GM18508 (cell line): ENCODE measurements around the gene STK32A.

ENCODE experiments used
- ATAC-seq: cut with Tn5 transposase; IDR thresholded peaks from one replicate; pipeline ENCODE4 v1.9.1; 2021; ENCODE audit warnings: moderate number of reproducible peaks; ENCODE audit not compliant: insufficient read depth, unreplicated experiment

Gene STK32A

DNA sequence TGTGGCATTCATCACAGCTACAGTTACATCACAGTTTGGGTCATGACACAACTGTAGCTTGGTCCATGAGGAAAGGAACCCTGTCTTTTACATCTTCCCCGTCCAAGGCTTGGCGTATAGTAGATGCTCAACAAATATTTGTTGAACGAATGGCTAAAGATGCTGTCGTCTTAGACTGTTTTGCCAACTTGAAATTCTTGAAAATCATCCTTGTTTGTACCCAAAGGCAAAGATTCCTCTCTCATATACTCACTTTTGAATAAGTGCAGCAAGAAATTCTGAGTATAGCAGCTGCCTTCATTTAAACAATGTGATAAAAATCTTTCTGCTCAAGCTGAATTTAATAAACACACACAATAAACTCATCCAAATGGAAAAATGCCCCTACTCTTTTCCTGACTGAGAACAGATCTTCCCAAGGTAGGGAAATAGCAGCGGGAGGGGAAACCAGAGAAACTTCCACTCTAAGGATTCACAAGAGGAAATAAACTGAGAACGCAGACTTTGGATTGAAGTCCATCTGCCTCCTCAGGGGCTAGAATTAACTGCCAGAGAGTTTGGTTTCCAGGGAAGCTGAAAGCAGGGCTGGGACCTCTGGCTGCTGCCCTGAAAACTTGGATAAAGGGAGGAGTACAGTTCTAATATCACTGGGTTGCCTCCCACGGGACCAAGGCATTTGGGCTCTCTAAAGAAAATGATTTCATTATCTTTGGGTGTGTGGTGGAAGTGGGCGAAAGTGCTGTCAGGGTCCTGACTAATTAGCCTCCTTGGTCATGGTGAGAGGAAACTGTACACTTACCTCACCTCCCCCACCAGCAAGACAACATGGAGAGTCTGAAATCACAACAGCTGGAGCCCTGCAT, 175.9 kb downstream of the STK32A start:
- no peak for ATAC-seq

DNA sequence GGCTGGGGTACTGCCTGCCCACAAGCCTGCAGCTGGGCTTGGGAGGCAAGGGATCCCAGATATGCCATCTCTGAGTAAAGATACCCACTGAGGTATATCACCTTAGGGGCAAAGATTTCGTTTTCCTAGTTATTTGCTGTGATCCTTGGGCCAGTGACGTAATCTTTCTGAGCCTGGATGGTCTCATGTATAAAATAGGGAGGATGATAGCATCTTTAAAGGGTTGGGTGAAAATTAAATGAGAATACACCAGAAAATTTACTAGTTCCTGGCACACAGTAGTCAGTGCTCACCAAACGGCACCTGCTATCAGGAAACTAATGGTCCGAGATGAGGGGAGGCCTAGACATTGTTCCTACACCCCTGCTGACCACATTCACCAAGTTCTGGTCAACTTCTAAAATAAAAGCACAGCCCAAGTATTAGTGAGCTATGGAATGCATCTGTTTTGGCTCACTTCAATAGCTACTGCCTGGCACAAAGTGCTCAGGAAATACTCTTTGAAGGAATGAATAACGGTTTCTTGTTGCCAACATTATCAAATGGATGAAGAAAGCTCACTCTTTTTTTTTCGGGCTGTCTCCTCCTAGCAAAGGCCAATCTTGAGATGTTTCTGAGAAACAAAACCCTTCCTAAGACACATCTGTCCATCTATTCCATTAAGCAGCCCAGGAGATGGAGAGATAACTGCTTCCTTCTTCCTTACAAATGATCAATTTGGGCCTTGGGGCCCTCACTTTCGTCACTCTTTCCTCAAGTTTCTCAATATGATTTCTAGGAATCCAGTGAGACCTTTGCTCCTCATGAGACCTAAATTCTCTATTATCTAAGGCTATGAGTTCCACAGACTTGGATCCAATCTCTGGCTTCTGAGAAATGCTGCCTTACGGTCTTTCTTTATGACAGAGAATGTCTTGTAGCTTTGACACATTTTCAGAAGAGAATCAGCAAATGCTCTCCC, 176.8 kb downstream of the STK32A start:
- no peak for ATAC-seq

DNA sequence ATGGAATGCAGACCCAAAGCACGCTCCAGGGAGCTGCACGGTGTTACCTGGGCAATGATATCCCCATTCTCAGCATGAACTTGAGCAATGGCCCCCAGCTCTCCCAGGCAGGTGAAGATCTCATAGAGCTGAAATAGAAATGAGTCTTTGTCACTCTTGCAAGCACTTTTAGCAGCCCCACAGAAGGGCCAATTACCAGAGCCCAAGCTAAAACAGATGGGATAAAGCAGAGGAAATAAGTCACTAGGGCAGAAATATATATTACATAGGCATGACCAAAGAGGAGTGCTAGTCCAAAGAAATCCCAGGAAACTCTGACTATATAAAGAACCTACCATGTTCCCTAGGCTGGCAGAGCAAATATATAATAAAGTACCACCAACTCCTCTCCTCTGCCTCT, 177.7 kb downstream of the STK32A start:
- no peak for ATAC-seq

DNA sequence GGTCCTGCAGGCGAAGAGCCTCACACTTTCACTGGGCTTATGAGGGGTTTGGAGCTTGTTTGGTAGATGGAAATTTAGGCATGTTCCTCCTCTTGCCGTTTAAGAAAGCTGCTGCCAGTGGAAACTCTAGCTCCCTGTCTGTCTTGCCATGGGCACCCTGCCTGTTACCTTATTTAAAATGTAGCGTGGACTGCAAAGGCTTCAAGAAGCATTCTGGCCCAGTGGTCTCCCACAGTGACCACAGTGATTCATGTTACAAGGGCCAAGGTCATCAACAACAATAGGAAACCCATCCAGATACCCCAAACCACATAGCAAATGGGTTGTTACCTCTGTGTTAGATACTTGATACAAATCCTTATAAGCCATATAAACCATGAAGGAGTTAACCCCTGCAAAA, 178.4 kb downstream of the STK32A start:
- ATAC-seq, result no peak

DNA sequence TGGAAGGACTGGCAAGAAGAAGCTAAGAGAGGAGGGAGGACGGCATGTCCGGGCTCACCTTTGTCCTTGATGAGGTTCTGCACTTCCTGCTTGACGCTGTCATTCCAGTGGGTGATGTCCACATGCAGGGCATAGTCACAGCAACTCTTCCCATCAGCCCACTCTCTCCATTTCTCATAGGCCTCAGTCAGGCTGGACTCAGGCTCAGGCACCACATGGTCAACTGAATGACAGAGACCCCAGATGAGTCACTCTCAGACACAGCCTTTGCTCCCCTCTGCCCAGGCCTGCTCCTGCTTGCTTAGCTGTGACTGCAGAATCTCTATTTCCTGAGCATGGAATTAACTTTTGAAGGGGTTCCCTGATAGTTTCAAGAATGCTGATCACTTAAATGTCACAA, 180.8 kb downstream of the STK32A start:
- ATAC-seq, result no peak

DNA sequence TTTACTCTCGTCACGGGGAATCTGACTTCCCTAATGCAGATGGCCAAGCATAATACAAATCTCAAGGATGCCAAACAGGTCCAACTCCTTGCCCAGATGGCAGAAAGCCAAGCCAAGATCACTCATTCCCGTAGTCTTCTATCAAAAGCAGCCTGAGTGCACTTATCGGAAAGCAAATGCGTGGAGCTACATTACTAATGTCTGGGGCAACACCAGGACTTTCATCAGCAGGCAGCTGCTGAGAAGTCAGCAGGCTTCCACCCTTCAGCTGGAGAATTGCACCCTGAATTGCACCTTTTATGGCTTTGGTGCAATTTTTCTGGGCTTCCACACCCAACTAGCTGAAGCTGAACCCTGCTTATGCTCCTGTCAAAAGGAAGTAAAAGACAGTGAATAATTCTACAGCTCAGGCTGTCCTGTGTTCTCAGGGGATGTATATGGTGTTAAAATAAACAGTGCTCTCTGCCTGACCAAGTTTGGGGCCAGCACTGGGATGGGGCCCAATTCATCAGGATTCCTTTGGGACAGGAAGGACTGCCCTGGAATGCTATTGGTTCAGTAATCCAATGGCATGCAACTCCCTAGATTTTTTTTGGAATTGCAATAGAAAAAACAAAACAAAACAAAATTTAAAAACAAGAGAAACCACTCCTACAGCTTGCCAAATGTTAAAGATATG, 182.4 kb downstream of the STK32A start:
- no peak for ATAC-seq

DNA sequence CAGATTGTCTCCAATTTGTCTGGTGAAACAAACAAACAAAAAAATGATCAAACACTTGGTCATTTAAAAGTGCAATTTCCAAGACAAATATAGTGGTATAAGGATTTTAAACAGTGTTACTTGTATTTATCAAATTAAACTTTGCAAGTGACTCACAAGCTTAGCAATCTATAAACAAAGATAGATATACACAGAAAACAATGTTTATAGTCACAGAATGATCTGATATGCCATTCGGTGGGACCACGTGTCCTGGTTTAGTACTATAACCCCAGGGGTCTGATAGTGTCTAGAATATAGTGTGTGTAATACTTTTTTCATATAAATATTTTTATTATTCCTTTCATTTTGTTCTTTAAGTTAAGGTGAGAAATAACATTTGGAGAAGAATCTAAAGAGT, 183.8 kb downstream of the STK32A start:
- no peak for ATAC-seq

DNA sequence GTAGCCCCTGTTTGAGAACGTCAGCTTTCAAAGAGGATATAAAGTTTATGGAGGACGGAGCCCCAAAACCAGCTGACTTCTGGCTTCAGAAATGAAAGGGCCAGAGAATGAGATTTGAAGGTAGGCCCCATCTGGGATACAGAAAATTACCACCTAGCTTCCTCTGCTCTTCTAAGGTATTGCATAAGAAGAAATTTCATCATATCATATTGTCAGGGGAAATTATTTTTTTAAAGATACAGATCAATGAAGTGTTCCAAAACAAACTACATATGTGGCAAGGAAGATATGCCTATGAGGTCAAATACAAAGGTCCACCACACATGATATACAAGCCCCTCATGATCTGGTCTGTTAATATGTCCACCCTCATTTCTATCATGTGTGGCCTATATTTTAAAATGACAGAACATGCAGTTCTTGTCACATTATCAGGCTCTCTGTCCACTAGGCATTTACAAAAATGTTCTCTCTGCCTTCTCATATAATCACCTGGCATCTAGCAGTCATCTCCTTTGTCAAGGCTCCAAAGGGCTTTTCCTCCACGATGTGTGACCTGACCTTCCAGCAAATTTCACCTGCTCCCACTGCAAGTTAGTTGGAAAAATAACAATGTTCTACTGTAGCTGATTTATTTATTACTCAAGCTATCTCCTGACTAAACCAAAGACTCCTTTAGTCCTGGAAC, 192.0 kb downstream of the STK32A start:
- no peak for ATAC-seq

DNA sequence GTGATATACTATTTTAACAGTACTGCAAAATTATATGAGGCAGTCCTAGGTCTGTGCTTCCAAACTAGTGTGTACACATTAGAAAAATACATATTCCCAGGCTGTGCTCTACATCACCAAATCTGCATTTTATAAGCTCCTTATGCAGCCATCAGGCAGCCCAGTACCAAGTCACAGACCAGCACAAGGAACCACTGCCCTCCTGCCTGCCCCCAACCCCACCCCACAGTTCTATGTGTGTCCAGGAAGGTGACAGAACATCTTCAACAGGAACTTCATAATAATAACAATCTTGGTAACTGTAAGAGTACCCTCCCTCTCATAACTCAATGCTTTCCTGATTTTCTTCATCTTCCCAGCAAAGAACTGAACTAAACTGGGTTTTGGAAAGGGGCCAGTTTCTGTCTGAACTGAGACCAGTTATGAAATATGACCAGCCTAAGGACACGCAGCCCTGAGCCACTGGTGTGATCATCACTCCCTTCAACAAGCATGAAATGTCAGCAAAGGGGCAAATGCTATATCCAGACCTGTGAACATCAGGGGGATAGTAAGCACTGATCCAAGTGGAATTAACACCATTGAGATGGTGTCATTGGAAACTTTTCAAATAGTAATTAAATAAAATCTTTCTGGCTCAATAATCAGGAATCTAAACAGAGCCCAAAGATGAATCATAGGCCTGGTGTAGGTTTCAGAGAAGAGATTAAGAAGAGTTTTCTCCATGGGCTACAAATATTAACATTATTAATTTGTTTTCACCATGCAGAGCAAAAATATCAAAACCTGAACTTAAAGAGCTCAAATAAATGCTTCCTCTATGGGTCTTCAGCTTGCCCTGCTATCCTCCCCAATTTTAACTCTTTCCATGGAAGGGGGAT, 192.9 kb downstream of the STK32A start:
- ATAC-seq, result no peak

DNA sequence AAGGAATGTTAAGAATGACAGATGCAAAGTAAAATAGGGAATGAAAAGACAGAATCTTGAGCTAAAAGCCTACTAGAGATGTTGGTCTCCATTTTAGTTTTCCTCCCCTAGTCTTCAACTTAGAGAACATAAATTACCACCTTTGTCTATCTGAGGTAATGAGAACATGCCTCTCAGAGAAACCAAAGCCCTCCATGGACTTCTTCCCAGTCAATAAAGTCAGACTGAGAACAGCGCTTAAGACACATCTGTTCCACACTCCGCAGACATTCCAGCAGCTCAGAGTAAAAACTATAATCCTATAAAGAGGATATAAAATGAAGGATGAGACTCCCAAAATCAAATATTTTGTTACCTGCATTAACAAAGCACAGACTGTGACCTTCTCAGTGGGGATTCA, 195.8 kb downstream of the STK32A start:
- no peak for ATAC-seq

DNA sequence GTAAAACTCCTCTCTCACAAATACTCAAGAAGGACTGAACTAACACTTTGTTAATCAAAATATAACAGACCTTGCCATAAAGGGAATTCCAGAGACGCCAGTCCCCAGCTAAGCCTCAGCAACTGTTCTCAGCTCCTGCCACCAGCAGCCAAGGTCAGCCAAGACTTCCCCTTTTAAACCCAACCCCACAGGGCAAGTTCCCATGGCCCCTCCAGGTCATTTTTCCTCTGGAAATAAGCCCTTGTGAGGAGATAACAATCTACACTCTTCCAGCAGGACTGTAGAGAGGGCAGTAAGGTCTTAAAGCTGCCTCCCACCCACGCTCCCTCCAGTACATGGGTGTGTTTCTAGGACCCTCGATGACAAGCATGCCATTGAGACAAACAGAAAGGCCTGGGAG, 196.8 kb downstream of the STK32A start:
- no peak for ATAC-seq

DNA sequence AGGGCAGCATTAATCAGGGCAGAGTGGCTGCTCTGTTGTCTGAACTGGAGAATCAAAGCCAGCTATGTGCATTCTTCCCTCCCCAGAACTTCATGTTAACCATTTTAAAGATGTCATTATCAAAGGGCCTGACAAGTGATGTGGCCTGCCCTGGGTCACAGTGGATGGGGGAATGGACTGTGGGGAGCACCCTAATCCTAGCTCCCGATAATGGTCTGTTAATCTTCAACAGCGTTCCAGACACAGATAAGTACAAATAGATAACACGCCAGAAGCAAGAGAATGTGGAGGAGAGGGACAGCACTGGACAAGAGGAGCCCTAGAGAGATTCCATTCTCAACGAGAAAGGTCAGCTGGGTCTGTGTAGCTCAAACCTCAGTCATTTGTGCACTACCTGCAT, 197.5 kb downstream of the STK32A start:
- no peak for ATAC-seq

DNA sequence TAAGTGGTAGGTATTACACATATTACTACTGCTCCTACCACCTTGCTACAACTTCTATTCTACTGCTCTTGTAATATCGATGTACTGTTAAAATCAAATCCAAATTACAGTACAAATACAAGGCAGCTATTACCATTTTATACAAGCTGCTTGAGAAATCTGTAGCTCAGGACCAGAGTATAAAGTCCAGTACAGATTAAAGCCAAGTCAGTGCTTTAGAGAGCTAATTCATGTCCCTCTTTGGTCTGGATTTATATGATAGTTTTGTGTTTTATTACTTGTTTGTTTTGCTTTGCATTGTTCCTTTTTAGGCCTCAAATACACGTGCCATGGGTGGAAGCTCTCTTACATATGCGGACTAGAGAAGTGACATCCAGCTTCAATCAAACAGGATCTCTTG, 199.2 kb downstream of the STK32A start:
- no peak for ATAC-seq

DNA sequence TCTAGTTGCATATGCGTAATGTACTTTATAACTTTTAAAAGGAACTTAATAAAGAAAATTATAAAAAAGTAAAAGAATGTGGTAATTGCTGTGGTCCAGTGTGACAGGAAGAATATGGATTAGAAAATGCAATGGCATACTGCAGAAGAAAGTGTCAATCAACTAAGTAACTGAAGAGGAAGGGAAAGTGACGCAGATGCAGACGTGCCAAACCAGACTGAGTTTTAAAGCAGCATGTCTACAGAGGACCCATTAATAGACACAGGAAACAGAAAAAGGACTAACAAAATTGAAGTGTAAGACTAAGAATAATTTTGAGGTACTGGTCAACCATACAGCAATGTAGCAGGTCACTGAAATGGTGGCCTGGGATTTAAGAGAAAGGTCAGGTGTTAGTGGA, 201.8 kb downstream of the STK32A start:
- ATAC-seq, result peak; percentile 65

DNA sequence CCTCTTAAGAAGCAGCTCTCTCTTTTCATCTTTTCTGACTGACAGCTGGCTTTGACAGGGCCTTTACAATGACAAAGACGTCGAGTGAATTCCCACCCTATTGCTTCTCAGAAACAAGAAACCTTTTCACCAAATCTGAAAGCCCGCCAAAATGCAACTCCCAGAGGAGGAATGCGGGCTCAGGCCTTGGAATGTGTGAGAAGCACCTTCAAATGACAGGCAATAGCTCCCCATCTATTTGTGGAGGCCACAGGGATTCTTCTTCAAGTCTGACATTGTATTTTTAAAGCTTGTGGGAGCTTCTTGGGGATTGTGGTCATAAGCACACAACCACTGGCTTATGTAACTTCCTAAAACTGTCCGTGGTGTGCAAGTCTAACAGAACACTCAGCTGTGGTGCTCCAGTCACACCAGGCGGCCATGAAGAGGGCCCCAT, 202.4 kb downstream of the STK32A start:
- ATAC-seq, result no peak
